ENCODE results near the gene MRPS23.

Gene MRPS23

DNA sequence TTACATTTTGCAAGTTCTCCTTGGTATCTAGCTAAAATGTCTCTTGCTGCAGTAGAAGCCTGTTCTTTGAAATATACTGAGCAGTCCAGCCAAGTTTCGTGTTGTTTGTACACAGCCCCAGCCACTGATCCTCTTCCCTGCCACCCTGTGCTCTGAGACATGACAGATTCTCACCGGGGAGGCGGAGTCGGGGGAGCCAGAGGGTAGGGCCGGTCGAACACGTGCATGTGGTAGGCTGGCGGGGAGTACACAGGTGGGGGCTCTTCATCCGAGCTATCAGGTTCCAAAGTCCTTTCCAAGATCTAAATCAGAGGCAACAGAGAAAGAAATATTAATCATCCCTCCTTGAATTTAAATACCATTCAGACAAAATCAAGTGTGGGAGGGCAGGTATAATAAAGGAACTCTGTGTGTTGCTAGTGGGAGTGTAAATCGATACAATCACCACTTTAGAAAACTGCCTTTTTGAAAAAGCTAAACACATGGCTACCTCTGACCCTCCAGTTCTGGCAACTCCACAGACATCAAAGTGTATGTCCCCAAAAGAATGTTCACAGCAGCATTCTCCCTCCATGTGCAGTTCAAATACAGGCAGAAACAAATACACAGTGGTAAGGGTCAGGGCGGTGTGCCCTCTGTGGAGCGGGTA, 29.7 kb upstream of the MRPS23 start:
- DNase-seq (ENCODE audit: low read depth in 3 of 3): no peak

DNA sequence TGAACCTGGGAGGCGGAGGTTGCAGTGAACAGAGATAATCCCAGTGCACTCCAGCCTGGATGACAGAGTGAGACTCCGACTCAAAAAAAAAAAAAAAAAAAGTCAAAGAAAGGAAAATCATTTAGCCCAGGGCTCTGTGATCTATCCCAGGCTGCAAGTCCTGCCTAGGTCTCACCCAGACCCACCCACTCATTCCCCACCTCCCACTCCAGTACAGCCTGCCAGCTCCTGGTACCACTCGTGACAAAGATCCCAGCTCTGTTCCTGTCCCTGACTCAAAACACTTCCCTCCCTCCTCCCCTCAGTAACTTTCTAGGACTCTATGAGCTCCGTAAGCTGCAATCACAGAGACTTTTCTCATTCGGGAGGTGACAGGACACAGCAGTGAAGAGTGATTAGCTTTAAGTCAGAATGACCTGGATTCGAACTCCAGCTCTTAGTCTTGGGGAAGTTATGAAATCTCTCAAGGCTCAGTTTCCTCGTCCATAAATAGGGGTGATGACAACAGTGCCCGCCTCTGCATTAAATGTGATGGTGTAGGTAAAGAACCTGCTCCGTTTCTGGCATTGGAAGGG, 28.0 kb upstream of the MRPS23 start:
- no peak for DNase-seq (ENCODE audit: low read depth in 3 of 3)

DNA sequence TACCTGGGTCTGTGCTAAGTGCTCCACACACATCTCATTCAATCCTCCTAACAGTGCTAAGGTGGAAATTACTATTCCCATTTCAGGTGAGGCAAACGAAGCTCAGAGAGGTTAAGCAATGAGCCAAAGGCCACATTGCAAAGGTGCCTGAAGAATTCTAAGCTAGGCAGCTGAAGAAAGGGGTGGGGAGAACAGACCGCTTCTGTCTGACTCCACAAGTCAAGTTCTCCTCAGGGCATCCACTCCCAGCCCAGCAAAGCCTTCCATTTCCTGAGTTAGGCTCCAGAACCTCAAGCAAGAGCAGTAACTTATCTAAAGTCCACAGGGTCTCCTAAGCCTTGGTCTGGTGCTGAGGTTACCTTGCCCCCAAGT, 27.0 kb upstream of the MRPS23 start:
- DNase-seq (ENCODE audit: low read depth in 3 of 3): no peak

DNA sequence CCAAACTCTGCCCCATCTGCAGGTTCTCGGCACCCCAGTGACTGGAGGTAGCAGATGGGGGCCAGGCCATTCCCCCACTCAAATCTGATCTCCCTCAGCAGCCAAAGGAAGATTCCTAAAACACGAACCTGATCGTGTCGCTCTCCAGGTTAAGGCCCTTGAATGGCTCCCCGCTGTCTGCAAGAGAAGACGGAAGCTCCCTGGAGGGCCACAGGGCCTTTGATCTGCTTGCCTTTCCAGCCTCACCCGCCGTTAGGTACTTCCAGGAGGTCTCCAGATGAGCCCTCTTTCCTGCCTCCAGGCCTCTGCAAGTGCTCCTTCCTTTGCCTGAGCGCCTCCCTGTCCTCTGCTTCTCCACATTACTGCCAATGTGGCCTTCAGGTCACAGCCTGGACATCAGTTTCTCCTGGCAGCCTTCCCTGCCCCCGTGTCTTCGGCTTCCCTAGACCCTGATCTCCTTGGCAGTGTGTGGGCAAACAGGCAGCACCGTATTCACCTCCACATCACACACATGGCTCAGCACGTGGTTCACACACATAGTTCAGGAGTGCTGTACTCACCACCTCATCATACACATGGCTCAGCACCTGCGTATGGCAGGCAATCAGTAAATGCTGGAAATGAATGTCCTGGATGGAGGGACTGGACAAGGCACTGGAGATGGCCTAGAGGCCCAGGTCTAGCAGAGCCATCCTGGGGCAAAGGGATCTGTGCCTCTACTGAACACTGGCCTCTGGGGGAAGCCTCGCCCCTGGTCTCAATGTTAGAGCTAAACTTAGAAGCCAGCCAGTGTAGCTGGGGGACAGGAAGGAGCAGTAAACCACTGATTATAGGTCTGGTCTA, 26.4 kb upstream of the MRPS23 start:
- no peak for DNase-seq (ENCODE audit: low read depth in 3 of 3)

DNA sequence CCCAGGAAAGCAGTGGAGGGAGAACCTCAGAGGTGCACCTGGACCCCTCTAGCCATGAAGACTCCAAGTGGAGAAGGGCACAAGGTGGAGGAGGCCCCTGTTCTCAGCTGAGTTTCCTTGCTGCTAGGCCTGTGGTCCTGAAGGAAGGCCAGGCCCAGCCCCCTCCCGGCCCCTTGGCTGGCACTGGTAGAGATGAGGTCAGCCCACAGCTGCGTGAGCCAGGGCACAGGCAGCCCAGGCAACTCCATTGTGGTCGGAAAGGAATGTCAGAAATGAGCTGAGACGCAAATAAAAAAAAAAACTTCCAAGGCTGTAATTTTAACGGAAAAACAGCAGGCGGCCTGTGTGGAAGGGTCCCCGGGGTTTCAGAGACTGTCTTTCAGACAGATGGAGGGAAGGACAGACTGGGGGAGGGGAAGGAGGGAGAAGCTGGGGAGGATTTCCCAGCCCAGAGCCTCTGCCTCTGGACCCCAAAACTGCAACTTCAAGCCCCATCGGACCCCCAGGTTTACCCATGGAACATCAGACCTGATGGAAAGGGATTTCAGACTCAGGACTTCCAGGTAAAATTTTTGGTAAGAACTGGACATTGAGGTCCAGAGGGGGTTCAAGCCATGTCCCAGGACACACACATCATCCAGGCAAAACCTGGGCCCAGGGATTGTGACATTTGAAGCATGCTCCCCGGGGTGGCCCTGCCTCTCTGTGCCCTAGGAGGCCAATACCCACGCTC, 25.6 kb upstream of the MRPS23 start:
- no peak for DNase-seq (ENCODE audit: low read depth in 3 of 3)

DNA sequence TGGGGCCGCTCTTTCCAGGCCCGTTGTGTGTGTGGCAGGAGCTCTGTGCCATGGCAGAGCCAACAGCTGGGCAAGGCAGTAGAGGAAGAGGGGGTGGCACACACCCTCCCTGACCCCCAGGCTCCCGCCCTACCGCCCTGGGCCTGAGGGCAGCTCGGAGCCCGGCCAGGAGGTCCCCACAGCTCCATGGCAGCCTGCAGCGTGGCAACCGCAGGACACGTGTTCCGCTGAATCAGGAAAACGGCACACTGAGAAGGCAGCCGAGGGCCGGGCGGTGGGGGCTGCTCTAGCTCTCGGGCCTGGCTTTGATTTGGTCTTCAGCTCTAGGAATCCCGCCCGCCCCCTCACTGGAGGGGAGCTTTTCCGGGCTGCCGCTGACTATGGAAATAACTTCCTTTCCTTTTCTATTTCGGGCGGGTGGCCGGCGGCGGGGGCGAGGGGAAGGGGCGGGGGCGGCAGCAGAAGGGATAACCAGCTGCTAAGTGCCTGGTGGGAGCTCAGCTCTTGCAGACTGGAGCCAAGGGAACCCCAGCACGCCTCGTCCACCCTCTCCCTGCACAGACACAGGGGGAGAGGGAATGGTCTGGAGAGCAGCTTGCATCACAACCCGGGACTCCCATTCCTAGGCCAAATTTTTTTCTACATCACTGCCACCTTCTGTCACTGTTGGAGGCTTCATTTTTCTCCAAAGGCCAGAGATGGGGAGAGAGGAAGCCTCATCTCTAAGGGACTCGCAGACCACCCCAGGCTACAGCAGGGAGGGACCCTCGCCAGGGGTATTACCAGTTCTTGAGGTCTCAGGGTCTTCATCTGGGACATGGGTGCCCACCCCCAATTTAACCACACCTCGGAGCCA, 24.8 kb upstream of the MRPS23 start:
- no peak for DNase-seq (ENCODE audit: low read depth in 3 of 3)

DNA sequence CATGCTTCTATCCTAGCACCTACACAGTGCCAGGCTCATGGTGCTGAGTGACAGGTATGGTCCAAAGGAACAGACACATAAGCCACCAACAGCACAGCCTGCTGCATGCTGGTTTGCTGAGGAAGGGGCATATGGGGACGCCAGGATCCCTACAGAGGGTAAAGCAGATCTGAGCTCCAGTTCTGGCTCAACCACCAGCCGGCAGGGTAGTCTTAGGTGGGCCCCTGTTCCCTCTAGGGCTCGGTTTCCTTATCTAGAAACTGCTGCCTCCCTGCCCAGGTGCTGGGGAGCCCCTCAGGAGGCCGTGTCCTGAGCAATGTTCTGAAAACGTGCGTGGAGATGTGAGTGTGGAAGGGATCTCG, 24.2 kb upstream of the MRPS23 start:
- no peak for DNase-seq (ENCODE audit: low read depth in 3 of 3)

DNA sequence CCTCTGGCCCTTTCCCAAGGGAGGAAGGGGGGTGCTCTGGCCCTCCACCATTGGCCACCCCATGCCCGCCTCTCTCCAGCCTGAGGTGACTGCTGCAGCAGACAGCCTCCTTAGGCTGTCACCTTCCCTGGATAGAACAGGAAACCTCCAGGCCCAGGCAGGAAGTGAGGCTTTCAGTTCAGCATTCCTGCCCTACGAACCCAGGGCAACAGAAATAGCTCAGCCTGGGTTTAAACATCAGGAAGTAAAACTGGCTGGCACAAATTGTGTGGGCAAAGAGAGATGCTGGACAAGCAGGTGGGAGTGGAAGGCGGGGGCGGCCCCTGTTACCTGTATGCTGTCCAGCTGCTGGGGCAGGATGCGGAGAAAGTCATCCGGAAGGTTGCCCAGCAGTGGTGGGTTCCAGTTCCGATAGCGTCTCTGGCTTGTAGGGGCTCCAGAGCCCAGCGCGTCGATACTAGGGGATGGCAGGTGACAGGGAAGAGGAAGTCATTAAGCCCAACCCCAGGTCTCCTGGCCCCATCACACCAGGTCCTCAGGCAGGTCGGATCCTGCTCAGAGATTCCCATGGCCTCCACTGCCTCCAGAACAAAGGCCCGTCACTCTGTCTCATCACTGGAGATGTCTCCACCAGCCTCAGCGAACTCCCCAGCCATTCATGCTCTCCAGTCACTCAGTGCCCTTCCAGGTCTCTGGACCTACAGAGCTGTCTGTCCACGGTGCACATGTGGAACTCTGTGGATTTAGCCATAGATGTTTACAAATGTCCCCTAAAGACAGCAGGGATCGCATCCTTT, 23.6 kb upstream of the MRPS23 start:
- DNase-seq (ENCODE audit: low read depth in 3 of 3): no peak

DNA sequence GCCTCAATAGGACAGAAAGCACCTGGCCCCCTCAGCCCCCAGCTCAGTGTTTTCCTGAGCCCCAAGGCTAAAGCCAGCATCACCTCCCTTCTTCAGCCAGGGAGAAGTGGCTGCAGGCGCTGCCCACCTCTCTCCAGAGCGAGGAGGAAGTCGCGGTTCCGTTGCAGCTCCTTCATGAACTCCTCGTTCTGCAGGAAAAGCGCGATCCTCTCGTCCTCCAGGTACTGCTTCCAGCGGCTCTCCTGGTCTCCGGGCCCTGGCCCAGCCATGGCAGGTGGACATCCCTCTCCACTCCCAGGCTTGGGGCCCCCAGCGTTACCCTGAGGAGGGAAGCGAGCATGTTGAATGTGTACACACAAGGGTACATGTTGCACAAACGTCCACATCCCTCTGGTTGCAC, 22.7 kb upstream of the MRPS23 start:
- DNase-seq (ENCODE audit: low read depth in 3 of 3): no peak

DNA sequence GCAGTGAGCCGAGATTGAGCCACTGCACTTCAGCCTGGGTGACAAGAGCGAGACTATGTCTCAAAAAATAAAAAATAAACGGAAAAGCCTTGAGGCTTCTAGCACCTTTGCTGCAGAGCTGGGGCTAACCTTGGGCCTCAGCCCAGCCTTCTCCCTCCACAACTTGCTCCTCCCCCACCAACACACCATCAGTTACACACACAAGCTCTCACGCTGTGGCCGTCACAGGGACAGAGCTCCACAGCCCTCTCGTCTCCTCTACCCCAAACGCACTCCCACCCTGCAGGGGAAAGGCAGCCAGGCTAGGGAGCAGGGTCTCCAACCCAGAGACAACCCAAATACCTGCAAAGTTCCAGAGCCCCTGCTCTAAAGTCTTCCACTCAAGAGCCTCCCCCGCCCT, 22.0 kb upstream of the MRPS23 start:
- DNase-seq (ENCODE audit: low read depth in 3 of 3): no peak

DNA sequence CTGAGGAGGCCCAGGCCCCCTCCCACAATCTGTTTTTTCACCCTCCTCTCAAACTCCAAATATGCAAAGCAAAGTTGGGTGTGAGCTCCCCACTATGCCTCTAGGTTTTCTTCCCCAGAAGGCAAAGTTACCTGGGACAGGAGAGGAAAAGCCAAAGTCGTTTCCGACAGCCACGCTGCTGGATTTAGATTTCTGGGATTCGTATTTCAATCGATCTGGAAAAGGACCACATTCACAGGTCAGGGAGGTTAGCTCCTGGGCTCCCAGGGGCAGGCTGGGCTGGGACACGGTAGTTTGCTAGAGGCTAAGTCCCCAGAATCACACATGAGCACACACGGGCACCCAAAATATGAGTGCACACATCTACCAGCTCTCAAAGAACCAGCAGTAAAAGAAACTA, 21.3 kb upstream of the MRPS23 start:
- DNase-seq (ENCODE audit: low read depth in 3 of 3): no peak

DNA sequence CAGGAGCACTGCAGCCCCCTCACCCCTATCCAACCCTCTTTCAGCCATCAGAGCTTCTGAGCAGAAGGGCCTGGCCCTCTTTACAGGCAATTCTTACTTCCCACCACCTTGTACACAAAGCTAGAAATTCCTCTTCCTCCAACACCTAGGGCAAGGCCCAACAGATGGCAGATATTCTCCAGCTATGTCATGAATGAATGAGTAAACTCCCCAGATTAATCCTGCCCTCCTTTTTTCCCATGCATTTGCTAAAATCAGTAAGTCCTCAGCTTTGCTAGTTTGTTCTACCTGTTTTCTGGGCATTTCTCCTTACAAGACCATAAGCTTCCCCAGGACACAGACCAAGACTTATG, 20.4 kb upstream of the MRPS23 start:
- no peak for DNase-seq (ENCODE audit: low read depth in 3 of 3)

DNA sequence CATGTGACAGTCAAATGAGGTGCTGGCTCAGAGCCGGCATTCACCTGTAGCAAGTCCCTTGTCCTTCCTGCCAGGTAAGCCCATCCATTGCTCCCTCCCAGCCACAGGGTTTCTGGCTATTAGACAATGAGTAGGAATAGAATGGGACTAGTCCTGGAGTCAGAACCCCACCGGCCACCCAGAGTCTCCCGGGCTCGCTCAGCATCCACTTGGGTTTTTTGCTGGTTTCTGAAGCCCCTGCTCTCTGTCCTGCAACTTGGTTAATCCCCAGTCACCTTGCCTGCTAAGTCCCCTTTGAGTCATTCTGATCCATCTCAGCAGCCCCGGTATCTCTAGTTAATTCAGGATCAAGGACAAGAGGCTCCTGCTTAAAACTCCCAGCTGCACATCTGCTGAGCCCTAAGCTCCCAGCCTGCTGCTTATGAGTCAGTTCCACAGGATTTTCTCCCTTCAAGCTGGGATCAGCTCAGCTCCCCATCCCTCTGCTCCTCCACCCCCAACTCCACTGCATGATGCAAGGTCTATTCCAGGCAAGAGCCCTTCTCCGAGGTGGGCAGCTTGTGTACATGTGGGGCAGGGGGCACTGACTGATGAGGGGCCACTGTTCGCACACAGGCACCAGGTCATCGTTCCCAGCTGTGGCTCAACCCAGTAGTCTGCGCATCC, 19.9 kb upstream of the MRPS23 start:
- no peak for DNase-seq (ENCODE audit: low read depth in 3 of 3)

DNA sequence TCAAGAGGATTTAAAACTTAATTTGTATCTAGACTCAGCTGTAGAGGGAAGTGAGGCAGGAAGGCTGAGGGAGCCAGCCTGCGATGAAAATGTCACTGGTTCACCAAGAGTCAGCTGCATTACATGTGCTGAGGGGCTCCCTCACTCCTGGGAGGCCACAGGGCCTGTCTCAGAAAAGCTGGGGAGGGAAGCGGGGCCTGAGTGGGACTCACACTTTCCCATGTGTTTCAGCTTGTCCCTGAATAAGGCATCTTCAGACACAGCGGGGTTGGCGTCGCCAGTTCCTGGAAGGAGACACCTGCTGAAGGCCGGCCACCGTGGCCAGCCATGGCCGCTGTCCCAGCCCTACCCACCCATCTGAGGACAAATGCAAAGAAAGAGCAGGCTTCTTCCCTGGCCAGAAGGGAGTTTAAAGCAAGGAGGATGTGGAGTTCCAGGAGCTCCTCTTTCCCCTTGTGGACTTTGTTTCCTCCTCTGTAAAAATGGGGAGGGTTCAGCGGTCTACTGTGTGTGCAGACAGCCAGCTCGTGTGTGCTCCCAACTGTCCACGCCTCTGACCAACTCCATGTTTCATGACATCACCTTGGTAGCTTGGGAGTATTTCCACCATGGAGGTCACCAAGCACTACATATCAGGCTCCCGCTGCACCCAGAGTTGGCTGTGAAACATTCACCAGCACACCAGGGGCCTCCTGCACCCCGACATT, 19.2 kb upstream of the MRPS23 start:
- no peak for DNase-seq (ENCODE audit: low read depth in 3 of 3)

DNA sequence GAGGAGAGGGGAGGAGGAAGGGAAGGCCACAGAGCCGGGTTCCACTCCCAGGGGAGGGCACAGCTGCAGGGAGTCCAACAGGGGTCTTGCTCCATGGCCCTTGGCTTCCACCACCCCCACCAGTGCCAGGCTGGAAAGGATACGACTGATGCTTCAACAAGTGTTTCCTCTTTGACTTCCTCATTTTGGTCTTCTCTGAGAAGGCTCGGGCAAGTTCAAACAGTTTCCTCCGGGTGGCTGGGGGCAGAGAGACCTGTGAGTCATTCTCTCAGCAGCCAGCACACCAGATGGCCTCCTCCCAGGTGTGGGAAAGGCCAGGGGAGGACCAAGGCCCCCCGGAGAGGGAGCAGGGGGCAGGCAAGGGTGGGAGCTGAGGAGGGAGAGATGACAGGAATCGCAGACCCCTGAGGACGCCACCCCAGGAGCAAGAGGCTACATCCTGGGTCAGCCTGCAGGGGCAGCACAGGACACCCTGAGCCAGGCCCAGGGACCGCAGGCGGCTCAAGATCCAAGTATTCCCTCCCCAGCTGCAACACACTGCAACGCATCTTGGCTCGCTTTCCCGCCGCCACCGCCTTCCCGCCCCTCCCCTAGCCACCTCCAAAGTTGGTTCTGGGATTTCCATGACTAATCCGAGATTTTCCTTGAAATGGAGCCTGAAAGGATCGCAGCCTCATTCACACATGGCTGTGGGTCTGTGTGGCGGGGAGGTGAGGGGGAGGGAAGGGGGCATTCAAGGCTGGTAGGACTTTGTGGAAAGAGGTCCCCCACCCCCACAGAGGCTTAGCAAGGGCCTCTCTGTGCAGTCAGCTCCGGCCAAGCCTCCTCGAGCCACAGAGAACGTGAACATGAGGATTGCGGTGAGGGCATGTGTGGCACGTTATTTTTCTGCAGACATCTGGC, 18.4 kb upstream of the MRPS23 start:
- no peak for DNase-seq (ENCODE audit: low read depth in 3 of 3)

DNA sequence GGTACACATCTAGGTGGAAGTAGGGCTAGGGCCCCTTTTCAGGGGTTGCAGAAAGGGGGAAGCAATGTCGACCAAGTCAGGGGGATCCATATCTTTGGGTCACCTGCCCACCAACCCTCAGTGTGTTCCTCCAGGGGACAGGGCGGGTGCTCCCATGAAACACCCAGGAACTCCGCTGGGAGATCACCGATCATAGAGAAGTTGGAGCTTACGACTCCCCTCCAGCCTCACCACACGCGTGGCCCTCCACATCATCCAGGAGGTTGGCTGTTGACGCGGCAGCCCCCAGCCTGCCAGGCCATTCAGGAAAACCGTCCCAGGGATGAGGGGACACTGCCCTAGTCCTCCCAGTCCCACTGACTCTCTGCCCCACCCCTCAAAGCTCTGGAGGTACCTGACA, 17.3 kb upstream of the MRPS23 start:
- DNase-seq (ENCODE audit: low read depth in 3 of 3): no peak

DNA sequence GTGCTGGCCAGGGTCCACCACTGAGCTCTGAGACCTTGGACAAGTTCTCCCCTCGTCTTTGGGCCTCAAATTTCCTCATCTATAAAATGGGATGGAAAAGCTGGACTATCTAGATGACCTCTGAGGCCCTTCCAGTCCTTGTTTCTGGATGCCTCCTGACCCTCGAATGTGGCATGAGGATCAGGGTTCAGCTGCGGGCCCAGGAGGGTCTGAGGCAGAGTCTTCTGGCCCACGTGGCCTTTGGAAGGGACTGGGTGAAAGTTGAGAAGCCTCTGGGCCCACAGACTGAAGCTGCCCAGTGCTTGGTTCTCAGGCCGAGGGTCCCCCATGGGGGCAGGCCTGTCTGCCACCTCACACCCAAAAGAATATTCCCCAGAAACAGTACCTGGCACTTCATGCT, 16.9 kb upstream of the MRPS23 start:
- no peak for DNase-seq (ENCODE audit: low read depth in 3 of 3)

DNA sequence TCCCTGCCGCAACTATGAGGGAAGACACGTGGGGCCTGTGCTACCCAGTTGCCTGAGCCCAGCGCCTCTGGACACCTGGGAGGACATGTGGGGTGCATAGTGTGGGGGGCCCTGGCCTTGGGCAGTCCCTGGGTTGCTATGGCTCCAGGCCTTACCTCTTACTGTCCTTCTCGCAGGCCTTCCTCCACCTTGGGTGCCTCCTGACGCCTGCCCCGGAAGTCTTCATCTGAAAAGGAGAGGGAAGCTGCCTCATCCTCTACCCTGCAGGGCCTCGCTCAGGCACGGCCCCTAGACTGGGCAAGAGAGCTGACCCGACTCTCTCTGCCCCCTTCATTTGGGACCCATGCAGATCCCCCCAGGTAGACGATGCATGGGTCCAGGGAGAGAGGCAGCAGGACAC, 16.5 kb upstream of the MRPS23 start:
- DNase-seq (ENCODE audit: low read depth in 3 of 3): no peak

DNA sequence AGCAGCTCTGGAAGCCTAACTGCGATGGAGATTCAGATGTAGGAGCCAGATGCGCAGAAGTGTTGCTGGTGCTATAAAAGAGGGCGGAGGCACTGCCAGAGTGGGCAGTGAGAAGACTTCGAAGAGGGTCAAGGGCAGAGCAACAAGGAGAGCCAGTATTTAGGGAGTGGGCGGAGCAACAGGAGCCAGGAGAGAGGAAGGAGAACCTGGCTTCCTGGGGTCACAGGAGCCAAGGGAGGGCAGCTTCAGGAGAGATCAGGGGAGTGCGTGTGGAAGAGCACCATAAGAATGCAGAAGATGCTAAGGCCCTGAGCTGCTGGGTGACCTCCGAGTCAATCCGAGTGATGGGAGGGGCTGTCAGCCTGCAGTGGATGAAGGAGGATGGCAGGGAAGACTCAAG, 14.4 kb upstream of the MRPS23 start:
- no peak for DNase-seq (ENCODE audit: low read depth in 3 of 3)

All from stimulated activated CD4-positive, alpha-beta T cell treated with anti-CD3 and anti-CD28 coated beads, TNF-alpha, amount 100 ng/mL, for 48 hours (primary cell).